Kidney capillary endothelial cell (primary cell): Measurements from ENCODE around the gene BRWD1.
A peak's percentile ranks its signal among the peaks of the same experiment; 100 is the strongest.
"Not testable (repeated sequence)": the region's sequence is repeated elsewhere in the genome, so short reads cannot be mapped to it uniquely, and the experiment has no call there.

Source experiments
- DNase-seq: peaks from one replicate; pipeline ENCODE4 v3.0.0-alpha.2; 2018; ENCODE audit warnings: low spot score

The BRWD1 gene

GRCh38 chr21:39281853-39282252, 31.6 kb downstream of the BRWD1 start:
- DNase-seq: no peak

DNA sequence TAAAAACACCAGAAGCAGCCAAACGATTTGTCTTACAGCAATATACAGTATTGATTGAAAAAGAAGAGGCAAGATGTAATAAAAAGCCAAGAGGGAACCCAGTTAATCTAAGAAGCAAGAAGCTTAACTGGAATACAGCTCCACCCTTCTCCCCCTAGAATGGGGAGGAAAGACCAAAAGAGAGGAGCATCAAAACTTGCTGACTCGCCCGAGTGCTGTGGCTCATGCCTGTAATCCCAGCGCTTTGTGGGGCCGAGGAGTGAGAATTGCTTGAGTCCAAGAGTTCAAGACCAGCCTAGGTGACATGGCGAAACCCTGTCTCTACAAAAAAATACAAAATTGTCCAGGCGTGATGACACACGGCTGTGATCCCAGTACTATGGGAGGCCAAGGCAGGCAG, 32.2 kb downstream of the BRWD1 start:
- DNase-seq: no peak

DNA sequence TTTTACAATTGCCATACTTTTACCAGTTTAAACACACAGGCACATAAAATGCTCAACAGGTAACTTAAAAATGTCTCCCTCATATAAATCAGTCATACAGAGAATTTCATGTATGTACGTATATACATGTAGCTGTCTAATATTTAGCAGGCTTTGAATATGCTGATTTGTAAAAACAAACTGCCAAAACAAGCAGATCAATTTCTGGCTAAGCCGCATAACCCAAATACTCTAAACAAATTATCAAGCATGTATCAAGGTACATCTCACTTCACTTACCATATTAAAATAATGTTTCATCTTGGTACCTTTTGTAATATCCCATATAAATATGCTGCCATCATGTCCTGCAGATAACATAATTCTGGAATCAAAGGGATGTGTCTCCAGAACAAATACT, 43.8 kb downstream of the BRWD1 start:
- no peak for DNase-seq

DNA sequence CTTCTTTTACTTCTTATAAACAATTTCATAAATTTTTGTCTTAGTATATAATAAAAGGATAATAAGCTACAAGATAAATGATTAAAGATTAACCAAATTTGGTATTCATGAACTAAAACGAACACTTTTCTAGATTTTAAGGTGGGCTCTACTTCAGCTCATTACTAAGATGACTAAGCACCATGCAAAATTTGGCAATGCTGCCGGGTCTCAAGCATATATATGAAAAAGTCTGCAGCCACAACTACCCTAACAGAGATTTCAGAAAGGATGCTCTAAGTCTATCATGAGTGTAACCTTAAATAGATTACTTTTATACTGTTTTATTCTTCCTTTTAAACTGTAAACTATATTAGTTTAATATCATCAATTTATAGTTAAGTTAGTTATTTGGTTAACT, 47.8 kb downstream of the BRWD1 start:
- DNase-seq: no peak

- no peak for DNase-seq
Observed at GRCh38 chr21:39263372-39263771, 50.1 kb downstream of the BRWD1 start.

- DNase-seq: no peak
Observed at GRCh38 chr21:39258207-39258606, 55.2 kb downstream of the BRWD1 start.

DNA sequence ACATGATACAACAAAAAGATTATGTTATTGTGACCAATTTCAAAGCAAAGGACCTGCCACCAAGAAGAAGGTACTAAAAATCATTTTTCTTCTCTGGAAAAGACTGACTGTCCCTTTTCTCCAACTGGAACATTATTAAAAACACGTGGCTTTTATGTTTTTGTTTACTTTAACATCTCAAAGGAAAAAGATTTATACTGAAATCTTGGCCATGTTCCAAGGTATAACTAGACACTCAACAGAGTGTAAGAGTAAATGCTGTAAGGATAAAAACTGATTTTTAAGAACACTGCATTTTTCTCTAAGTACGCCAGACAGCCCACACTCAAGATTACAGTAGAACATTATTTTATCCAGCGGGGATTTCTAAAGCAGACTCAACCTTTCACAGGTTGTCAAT, 62.1 kb downstream of the BRWD1 start:
- no peak for DNase-seq

- no peak for DNase-seq
Observed at GRCh38 chr21:39238275-39238674, 75.2 kb downstream of the BRWD1 start.

DNA sequence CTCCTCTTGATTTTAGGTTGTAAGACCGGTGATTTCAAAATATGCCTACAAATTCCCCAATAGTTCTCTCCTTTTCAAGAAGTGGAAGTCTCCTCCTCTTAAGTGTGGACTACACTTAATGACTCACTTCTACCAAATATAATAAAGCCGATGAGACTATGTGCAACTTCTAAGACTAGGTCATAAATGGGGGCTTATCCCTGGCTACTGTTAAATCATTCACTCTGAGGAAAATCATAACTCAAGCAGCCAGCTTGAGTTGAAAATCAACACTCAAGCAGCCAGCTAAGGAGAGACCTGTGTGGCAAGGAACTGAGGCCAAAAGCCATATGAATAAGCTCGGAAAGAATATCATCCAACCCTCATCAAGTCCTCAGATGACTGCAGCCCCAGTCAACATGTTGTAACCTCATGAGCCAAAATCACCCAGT, 80.6 kb downstream of the BRWD1 start:
- no peak for DNase-seq

GRCh38 chr21:39224930-39225329, 88.5 kb downstream of the BRWD1 start:
- no peak for DNase-seq

DNA sequence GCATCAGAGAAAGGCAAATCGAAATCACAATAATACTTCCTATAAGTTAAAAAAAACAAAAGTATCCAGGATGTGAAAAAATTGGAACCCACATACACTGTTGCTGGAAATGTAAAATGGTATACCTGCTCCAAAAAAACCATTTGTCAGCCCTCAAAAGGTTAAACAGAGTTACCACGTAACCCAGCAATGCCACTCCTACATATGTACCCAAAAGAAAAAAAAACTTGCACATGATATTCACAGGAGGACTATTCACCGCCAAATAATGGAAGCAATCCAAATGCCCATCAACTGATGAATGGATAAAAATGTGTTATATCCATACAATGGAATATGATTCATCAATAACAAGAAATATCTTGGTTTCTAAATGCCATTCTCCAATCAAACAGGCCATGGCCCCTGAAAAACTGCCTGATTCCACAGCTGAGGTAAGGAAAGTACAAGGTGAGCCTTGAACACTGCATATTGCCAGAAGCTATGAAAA, 91.4 kb downstream of the BRWD1 start:
- no peak for DNase-seq

GRCh38 chr21:39221282-39221996, 92.0 kb downstream of the BRWD1 start:
- no peak for DNase-seq

- DNase-seq: not testable (repeated sequence)
Observed at GRCh38 chr21:39220875-39221274, 92.6 kb downstream of the BRWD1 start.

DNA sequence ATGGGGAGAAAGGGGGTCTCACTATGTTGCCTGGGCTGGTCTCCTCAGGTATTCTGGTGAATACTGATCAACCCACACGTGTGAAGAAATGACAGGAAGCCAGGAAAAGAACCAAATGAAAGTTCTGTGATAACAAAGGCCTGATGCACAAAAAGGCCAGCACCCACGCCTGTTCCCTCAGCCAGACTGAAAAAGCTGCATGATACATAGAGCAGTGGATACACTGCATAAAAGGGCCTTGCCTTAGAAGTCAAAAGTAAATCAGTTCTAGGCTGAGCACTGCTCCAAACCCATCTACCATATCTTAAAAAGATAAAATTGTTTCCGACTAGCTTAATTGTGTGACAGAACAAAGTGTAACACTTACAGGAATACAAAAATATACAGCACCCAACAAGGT, 93.3 kb downstream of the BRWD1 start:
- DNase-seq: no peak

GRCh38 chr21:39218082-39218409, 95.4 kb downstream of the BRWD1 start:
- DNase-seq: no peak

- no peak for DNase-seq
Observed at GRCh38 chr21:39217356-39218081, 95.9 kb downstream of the BRWD1 start.

GRCh38 chr21:39216290-39216689, 97.1 kb downstream of the BRWD1 start:
- DNase-seq: no peak

- DNase-seq: no peak
Observed at GRCh38 chr21:39215078-39215477, 98.4 kb downstream of the BRWD1 start.

- no peak for DNase-seq
Observed at GRCh38 chr21:39209334-39209688, 104.1 kb downstream of the BRWD1 start.

DNA sequence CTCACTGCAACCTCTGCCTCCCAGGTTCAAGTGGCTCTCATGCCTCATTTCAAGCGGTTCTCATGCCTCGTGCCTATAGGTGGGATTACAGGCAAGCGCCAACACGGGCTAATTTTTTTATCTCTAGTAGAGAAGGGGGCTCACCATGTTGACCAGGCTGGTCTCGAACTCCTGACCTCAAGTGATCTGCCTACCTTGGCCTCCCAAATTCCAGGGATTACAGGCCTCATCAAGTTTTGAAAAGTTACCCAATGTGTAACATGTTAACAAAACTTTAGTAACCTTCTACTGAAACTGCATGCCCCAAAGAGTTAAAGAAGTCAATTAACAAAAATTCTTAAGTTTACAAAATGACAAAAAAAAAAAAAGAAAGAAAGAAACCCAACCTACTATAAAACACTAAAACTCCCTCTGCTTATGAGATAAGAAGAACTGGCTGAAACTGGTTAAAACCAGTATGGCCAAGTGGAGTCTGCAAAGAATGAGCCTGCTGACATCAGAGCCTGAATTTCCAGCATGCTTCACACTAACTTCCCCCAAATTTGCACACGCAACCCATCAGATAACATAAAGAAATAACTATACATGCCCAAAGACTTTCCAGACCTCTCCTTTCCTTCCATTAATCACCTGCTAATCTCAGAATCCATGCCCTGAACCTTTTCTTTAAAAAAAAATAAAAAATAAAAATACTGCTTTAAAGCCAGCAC, 104.7 kb downstream of the BRWD1 start:
- DNase-seq: no peak

GRCh38 chr21:39204134-39204533, 109.3 kb downstream of the BRWD1 start:
- no peak for DNase-seq

DNA sequence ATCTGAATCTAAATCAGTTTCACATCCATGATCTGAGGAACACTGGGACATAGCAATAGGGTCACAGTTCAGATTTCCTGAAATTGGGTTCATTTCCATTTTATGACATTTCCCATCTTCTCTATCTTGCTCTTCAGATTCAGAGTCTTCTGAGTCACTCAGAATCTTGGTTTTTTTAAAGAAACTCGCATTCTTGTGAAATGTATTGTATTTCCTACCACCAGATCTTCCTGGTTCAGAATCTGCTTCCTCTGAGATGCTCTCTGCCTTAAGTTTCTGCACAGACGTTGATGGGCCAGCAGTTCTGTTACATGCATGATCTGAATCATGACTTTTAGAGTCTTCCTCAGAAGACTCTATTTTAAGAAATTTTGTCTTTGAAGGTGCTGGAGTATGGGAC, 114.6 kb downstream of the BRWD1 start:
- peak; percentile 64 for DNase-seq
